NCI-H146 treated with DMSO at 0.1 percent for 48 hours (cell line): ENCODE measurements around the gene CPT1C.

Source experiments
- DNase-seq: peaks from one replicate; lab custom pipeline; 2025; ENCODE audit not compliant: unreplicated experiment; lab: John Stamatoyannopoulos, UW

CPT1C gene

GRCh38 chr19:49660338-49660961, 30.5 kb upstream of the CPT1C start:
- no peak for DNase-seq

GRCh38 chr19:49662011-49662410, 28.9 kb upstream of the CPT1C start:
- DNase-seq, result no peak

DNA sequence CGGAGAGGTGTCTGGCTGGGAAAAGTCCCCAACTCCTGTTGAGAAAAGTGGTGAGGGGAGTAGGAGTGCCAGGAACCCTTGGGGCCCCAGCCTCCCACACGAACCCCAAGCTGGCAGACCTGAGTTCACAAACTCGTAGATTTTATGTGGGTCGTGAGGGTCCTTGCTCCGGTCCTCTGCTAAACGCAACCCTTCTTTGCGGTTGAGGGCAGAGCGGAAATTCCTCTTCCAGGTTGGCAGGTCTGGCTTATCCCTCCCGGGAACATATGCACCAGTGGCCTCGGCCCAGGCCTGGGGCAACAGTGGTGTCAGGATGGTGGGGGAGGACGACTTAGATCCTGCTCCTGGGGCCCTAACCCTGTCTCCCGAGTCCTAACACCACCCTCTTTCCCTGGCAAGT, 27.7 kb upstream of the CPT1C start:
- no peak for DNase-seq

DNA sequence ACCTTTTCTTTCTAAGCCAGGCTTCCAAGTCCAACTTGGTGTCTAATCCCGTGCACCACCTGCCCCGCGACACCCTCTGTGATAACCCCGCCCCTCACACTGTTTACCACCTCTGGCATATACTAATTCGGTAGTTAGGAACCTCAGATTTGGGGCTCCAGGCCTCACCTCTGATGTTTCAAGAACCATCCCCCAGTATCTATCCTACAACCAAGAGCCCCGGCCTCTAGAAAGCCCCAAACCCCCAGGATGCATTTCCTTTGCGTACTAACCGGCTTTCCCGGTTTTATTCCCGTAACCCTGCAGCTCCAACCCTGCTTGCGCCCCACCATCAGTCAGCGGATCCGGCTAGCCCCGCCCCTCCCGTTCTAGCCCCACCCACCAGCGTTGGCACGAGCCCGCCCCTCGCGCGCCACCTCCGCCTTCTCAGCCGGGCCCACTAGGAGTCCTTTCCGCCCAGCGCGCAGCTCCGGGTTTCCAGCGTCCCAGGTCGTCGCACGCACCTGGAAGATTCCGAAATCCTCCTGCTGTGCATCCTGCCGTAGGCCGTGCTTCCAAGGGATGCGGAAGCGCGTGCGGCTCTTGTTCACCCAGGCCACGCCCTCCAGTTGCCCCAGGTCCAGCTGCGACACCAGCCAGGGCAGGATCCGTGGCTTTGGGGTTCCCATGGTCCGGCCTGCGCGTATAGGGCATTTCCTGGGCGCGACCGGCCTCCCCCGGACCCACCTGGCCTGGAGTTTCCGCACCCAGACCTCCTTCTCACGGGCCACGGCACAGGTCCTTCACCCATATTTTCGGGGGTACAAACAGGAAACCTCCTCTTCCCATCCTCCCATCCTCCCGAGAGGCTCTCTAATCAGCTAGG, 26.5 kb upstream of the CPT1C start:
- peak; percentile 90 for DNase-seq

DNA sequence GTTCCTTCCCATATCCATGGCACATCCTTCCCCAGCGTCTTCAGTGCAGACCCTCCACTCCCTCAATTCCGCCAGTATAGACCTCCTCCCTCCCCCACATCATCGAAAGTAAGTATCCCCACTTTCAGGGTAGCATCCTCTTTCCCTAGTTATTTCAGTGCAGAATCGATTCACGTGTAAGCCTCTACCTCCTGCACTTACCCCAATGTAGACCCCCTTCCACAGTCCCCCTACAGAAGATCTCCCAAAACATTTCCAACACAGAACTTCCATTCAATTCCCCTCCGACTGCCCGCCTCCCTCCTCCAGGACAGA, 25.9 kb upstream of the CPT1C start:
- no peak for DNase-seq

DNA sequence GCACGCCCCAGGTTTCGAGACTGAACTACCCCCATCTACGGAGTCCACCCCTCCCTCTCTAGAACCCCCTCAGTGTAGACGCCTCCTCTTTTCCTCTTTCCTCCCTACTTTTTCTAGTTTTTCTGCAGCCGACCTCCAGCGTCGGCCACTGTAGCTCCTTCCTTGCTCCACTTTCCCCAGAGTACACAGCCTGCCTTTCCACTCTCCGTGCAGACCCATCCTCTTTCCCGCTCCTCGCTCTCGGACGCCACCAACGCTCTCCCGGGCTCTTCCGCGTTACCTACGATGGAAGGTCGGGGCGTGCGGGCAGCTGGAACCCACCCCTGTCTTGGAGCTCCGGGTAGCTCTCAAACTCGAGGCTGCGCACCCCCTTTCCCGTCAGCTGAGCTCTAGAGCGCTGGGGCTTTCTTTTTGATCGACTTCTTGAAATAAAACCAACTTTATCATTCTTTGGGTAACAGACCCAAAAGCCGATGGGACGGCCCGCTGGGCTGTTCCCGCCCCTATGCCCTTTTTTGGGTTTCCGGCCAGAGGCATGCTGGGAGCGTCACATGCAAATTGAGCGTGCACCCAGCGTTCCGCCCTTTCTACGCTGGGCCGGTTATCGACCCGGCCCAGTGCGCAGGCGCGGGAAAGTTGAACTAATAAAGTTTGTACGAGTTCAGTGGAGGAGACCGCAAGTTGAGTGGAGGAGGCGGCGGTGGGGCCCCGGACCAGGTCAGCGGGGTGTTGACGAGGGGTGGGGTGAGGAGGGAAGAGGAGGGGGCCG, 25.4 kb upstream of the CPT1C start, which contains the start of the genes BCL2L12 and IRF3:
BCL2L12 (plus strand) TSS at position 583 of the 769 bp plus-strand sequence. CDS start 760 bp downstream, outside the sequence.
IRF3 (minus strand) TSS at position 507 of the 769 bp plus-strand sequence. CDS start 1,019 bp downstream, outside the sequence.
- peak; percentile 92 for DNase-seq

- no peak for DNase-seq
Observed at GRCh38 chr19:49666120-49666444, 24.8 kb upstream of the CPT1C start.

DNA sequence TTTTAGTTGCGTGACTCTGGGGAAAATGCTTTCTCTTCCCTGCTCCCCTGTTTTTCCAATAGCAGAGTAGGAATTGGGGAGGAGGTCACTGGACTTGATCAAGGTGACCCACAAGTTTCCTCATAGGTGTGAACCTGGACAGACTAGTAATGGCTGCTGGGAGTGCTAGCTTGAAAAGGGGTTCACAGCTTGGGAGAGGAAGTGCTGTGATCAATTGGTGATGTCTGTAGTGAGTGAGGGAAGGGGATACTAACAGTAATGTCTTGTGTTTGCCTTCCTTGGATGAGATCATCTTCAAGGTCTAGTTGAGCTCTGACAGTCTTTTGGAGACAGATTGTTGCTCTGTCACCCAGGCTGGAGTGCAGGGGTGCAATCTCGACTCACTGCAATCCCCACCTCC, 23.4 kb upstream of the CPT1C start:
- no peak for DNase-seq

GRCh38 chr19:49669516-49669915, 21.4 kb upstream of the CPT1C start:
- DNase-seq, result no peak

- DNase-seq, result peak; percentile 80
Observed at GRCh38 chr19:49672131-49672919, 18.6 kb upstream of the CPT1C start.

GRCh38 chr19:49676136-49676783, 14.7 kb upstream of the CPT1C start:
- peak; percentile 96 for DNase-seq

- peak; percentile 99 for DNase-seq
Observed at GRCh38 chr19:49676784-49677230, 14.1 kb upstream of the CPT1C start.

GRCh38 chr19:49677231-49677900, 13.6 kb upstream of the CPT1C start, which contains the start of gene PRMT1:
PRMT1 (plus strand) TSS chr19:49677271; CDS start chr19:49677281, 10 bp downstream.
- DNase-seq, result peak; percentile 45

DNA sequence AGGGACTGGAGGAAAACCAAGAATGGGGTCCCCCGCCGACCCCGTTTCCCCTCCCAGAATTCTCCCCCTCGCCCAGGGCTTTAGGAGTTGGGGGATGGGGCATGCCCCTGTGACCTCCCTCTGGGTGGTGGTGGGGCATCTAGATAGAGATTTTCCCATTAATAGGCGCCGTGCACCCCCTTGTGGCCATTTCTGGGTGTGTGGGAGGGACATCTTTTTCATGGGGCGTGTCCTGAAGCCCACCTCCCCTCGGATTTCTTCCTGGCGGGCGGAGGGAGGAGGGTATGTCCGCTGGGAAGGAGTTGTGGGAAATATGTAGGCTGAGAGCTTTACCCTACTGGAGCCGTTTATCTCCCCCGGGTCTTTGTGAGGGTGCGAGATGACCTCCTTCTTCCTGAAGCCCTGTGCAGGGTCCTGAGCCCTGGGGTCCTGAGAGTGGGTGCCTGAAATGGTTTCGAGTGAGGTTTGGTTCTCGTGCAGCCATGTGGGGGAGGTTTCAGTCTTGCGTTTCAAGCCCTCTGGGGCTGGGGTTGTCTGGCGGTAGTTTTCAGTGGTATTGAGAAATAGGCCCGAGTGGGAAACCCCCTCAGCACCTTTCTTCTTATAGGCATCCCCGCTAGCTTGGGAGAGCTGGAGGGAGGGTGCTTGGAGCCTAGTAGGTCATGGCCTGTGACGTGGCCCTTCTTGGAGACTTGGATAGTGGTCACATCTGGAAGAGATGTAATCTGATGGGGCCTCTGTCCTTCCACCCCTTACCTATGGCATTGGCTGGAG, 12.8 kb upstream of the CPT1C start:
- DNase-seq, result peak; percentile 41

DNA sequence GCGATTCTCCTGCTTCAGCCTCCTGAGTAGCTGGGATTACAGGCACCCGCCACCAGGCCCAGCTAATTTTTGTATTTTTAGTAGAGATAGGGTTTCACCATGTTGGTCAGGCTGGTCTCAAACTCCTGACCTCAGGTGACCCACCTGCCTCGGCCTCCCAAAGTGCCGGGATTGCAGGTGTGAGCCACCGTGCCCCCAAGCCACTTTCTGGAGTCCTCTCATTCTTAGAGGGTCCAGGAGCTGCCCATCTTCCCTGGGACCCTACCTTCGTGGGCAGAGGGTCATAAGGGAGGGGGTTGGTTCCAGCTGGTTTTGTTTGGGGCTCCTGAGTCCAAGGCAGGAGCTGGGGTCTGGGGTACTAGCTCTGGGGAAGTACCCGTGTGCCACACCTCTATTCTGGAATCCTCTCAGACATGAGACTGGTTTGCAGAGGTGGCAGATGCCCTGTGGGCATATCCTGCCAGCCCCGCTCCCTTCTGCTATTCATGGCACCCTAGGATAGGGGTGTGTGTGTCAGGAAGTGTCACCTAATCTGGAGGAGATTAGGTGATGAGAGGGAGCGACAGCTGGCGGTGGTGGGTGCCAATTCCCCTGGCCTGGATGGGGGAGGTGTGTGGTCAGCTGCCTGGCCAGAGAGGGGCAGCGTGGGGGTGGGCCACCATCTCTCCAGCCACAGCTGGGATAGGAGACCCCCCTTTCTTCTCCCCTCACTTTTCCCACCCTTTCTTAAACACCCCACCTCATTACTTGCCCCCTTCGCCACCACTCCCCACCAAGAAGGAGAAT, 11.7 kb upstream of the CPT1C start:
- DNase-seq, result no peak

DNA sequence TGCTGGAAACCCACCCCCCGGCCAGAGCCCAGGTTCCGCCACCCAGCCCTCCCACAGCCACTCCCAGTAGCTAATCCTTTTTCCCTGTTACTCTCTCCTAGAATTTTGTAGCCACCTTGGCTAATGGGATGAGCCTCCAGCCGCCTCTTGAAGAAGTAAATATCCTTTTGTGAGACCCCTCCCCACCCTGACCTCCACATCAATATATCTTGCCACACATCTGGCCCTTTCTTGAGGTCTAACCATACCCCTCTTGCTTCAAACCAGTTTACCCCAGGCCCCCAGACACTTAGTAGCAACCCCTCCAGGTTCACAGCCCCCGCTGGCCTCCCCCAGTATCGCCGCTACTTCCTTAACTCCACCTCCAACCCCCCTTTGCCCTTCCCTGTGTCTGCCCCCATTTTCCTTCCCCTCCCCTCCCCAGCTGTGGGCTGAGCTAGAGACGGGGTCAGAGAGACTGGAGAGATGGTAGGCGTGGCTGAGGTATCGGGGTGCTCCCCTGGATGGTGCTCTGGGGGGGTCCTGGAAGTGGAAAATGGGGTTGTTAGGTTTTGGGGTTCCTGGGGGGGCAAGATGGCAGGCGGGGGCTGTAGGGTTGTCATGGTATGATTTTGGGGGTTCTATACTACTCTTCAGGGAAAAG, 11.0 kb upstream of the CPT1C start:
- no peak for DNase-seq

GRCh38 chr19:49680421-49681351, 10.2 kb upstream of the CPT1C start:
- peak; percentile 84 for DNase-seq
